ENCODE results near the gene ANGPTL8. TPM values are rescaled to one million over a fixed set of nuclear protein-coding genes. Genes with fewer than 3 reads are reported as not detected.

Gene ANGPTL8
- total and polyA plus RNA-seq, 2 experiments from 2014 or later, result not detected

DNA sequence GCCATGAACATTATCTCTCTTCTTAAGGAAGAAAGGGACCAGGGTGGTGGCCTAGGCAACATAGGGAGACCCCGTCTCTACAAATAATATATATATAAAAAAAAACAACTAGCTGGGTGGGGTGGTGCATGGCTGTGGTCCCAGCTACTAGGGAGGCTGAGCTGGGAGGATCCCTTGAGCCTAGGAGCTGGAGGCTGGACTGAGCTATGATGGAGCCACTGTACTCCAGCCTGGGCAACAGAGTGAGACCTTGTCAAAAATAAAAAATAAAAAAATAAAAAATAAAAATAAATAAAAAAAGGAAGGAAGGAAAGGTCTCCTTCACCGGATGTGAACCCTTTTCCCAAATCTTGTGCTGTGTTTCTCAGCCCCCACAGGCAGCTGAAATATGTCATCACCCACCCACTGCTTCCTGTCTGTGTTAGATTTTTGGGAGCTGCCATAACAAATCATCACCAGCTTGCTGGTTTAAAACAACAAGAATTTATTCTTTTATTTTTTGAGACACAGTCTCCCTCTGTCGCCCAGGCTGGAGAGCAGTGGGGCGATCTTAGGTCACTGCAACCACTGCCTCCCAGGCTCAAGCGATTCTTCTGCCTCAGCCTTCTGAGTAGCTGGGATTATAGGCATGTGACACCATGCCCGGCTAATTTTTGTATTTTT, 47.0 kb downstream of the ANGPTL8 start:
- H2AFZ ChIP-seq, result no peak overlapping the region
- H3K27ac ChIP-seq (ENCODE audit: low read depth), result no peak overlapping the region
- no peaks in the 10 kb centered on the region for H3K79me2 ChIP-seq (replicated peaks; ENCODE audit: insufficient read depth)
- no peaks in the 10 kb centered on the region for H3K36me3 Mint-ChIP-seq (ENCODE audit: low read depth)
- TF ChIP-seq ZNF331 (CRISPR knock-in tag; IDR thresholded peaks at IDR 0.05; ENCODE audit: low read depth), result no peak
- TF ChIP-seq JUNB (IDR thresholded peaks at IDR 0.05; ENCODE audit: unreplicated experiment), result no peak
- TF ChIP-seq NANOG (IDR thresholded peaks at IDR 0.05; ENCODE audit: borderline replicate concordance), result no peak
- no peak for TF ChIP-seq ZNF462 (CRISPR knock-in tag; IDR thresholded peaks at IDR 0.05)
- TF ChIP-seq CREB1 (CRISPR knock-in tag; IDR thresholded peaks at IDR 0.05; ENCODE audit: low read depth), result no peak
- no peak for TF ChIP-seq ETS1 (IDR thresholded peaks at IDR 0.05)
- no peak for TF ChIP-seq STAT1 (IDR thresholded peaks at IDR 0.05; ENCODE audit: unreplicated experiment)
- TF ChIP-seq CTCF (conservative IDR thresholded peaks at IDR 0.05; ENCODE audit: low read depth in 2 of 2), result no peak; a peak in 1 of 4 replicates
- no peak for TF ChIP-seq POLR2AphosphoS5 (IDR thresholded peaks at IDR 0.05; ENCODE audit: low read depth)
- TF ChIP-seq, protein P1, sequence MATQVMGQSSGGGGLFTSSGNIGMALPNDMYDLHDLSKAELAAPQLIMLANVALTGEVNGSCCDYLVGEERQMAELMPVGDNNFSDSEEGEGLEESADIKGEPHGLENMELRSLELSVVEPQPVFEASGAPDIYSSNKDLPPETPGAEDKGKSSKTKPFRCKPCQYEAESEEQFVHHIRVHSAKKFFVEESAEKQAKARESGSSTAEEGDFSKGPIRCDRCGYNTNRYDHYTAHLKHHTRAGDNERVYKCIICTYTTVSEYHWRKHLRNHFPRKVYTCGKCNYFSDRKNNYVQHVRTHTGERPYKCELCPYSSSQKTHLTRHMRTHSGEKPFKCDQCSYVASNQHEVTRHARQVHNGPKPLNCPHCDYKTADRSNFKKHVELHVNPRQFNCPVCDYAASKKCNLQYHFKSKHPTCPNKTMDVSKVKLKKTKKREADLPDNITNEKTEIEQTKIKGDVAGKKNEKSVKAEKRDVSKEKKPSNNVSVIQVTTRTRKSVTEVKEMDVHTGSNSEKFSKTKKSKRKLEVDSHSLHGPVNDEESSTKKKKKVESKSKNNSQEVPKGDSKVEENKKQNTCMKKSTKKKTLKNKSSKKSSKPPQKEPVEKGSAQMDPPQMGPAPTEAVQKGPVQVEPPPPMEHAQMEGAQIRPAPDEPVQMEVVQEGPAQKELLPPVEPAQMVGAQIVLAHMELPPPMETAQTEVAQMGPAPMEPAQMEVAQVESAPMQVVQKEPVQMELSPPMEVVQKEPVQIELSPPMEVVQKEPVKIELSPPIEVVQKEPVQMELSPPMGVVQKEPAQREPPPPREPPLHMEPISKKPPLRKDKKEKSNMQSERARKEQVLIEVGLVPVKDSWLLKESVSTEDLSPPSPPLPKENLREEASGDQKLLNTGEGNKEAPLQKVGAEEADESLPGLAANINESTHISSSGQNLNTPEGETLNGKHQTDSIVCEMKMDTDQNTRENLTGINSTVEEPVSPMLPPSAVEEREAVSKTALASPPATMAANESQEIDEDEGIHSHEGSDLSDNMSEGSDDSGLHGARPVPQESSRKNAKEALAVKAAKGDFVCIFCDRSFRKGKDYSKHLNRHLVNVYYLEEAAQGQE (IDR thresholded peaks at IDR 0.05; ENCODE audit: unreplicated experiment), result no peak
- no peak for TF ChIP-seq ZNF114 (CRISPR knock-in tag; IDR thresholded peaks at IDR 0.05)
- H3K27me3 ChIP-seq (ENCODE audit: insufficient read depth), result no peaks in the 10 kb centered on the region
- H3K36me3 ChIP-seq (ENCODE audit: insufficient read depth), result no peaks in the 10 kb centered on the region
- no peak overlapping the region for H3K27ac Mint-ChIP-seq
- peaks cover 5% of the 10 kb centered on the region for H3K27me3 Mint-ChIP-seq (ENCODE audit: insufficient read depth, low read depth, poor library complexity)
- no peaks in the 10 kb centered on the region for H3K9me2 ChIP-seq (ENCODE audit: insufficient read depth)
- no peaks in the 10 kb centered on the region for H3F3A ChIP-seq (replicated peaks; ENCODE audit: low read depth)
- no peaks in the 10 kb centered on the region for H3K4me1 Mint-ChIP-seq
- no peak for DNase-seq (ENCODE audit: low spot score)
- no peaks in the 10 kb centered on the region; the same call in 2 of the 3 replicates for H3K9me3 Mint-ChIP-seq
- H3K4me3 ChIP-seq, result no peak overlapping the region
- 0 out of 2 replicates have a peak, but pooled peaks cover 3% of the 10 kb centered on the region for H3K4me1 ChIP-seq (ENCODE audit: insufficient read depth)
- H3K4me3 Mint-ChIP-seq, result no peak overlapping the region
- no peak for ATAC-seq
- no peaks in the 10 kb centered on the region for H4K20me1 ChIP-seq (replicated peaks; ENCODE audit: insufficient read depth)
- no peak overlapping the region for H3K4me2 ChIP-seq
